GM15510 (cell line): Measurements from ENCODE around the gene DENND1C.

Experiments
- POLR2A ChIP-seq: IDR thresholded peaks from 3 replicates; pipeline ENCODE4 v1.6.1; 2011; ENCODE audit warnings: borderline replicate concordance; ENCODE audit not compliant: insufficient read length; ENCODE audit errors: extremely low read depth

Gene DENND1C

GRCh38 chr19:6516018-6516658 lies 34.6 kb upstream of the DENND1C start:
- TF ChIP-seq POLR2A = peak; percentile 45

- TF ChIP-seq POLR2A = no peak
Observed at GRCh38 chr19:6514926-6515544, 33.4 kb upstream of the DENND1C start.

- no peak for TF ChIP-seq POLR2A
Observed at GRCh38 chr19:6514089-6514488, 32.5 kb upstream of the DENND1C start.

GRCh38 chr19:6510618-6511017 lies 29.0 kb upstream of the DENND1C start:
- TF ChIP-seq POLR2A = no peak

- TF ChIP-seq POLR2A = no peak
Observed at GRCh38 chr19:6509118-6509971, 27.8 kb upstream of the DENND1C start.

GRCh38 chr19:6503407-6504201 lies 22.0 kb upstream of the DENND1C start:
- TF ChIP-seq POLR2A = no peak

- TF ChIP-seq POLR2A = peak; percentile 25
Observed at GRCh38 chr19:6501740-6502648, 20.4 kb upstream of the DENND1C start, which contains the start of gene TUBB4A. Gene TUBB4A (minus strand): TSS chr19:6502309. CDS start chr19:6502212, 97 bp downstream.

GRCh38 chr19:6500837-6501739 lies 19.5 kb upstream of the DENND1C start:
- no peak for TF ChIP-seq POLR2A

GRCh38 chr19:6499052-6499790 lies 17.6 kb upstream of the DENND1C start:
- TF ChIP-seq POLR2A = no peak

GRCh38 chr19:6498294-6499036 lies 16.9 kb upstream of the DENND1C start:
- TF ChIP-seq POLR2A = no peak

- no peak for TF ChIP-seq POLR2A
Observed at GRCh38 chr19:6495947-6496346, 14.4 kb upstream of the DENND1C start.
